Measurements from ENCODE around the gene SCNN1G. TPM values are rescaled to one million over a fixed set of nuclear protein-coding genes. Genes with fewer than 3 reads are reported as not detected.
"Not testable (repeated sequence)": the region's sequence is repeated elsewhere in the genome, so short reads cannot be mapped to it uniquely, and the experiment has no call there.

SCNN1G gene
- total RNA-seq, 2 experiments from 2014 or later = not detected

GRCh38 chr16:23225109-23225508, 42.6 kb downstream of the SCNN1G start:
- Mint-ChIP-seq H3K27ac (no peak overlapping the region), H3K27me3 (peaks cover 9% of the 10 kb centered on the region), H3K4me1 (no peaks in the 10 kb centered on the region), H3K9me3 (no peaks in the 10 kb centered on the region), H3K4me3 (no peak overlapping the region), H3K36me3 (ENCODE audit: low read depth) (no peaks in the 10 kb centered on the region)
- CTCF ChIA-PET = no interaction called here
- POLR2A ChIA-PET = no interaction called here
- DNase-seq = no peak

GRCh38 chr16:23225634-23226033, 43.1 kb downstream of the SCNN1G start:
- no peak for DNase-seq
- H3K27ac Mint-ChIP-seq = no peak overlapping the region
- H3K36me3 Mint-ChIP-seq (ENCODE audit: low read depth) = no peaks in the 10 kb centered on the region
- H3K27me3 Mint-ChIP-seq = peaks cover 9% of the 10 kb centered on the region
- CTCF ChIA-PET = no interaction called here
- no peaks in the 10 kb centered on the region for H3K4me1 Mint-ChIP-seq
- H3K4me3 Mint-ChIP-seq = no peak overlapping the region
- no peaks in the 10 kb centered on the region for H3K9me3 Mint-ChIP-seq
- POLR2A ChIA-PET = no interaction called here

GRCh38 chr16:23227529-23227928, 45.0 kb downstream of the SCNN1G start:
- no peaks in the 10 kb centered on the region for H3K36me3 Mint-ChIP-seq (ENCODE audit: low read depth)
- ChIA-PET CTCF (no interaction called here), POLR2A (no interaction called here)

GRCh38 chr16:23229714-23230113, 47.2 kb downstream of the SCNN1G start:
- peaks cover 7% of the 10 kb centered on the region for H3K27me3 Mint-ChIP-seq
- DNase-seq = no peak
- POLR2A ChIA-PET = no interaction called here
- no peaks in the 10 kb centered on the region for H3K9me3 Mint-ChIP-seq
- CTCF ChIA-PET = interaction anchor here (0.6 kb wide), 1 partner anchor 1143 kb away, joined by 3 read pairs; no protein-coding TSS in a partner anchor
- no peaks in the 10 kb centered on the region for H3K4me1 Mint-ChIP-seq
- H3K36me3 Mint-ChIP-seq (ENCODE audit: low read depth) = no peaks in the 10 kb centered on the region
- H3K4me3 Mint-ChIP-seq = no peak overlapping the region
- no peak overlapping the region for H3K27ac Mint-ChIP-seq

More at GRCh38 chr16:23227529-23227928, 45.0 kb downstream of the SCNN1G start:
- Mint-ChIP-seq H3K9me3 (no peaks in the 10 kb centered on the region), H3K4me1 (no peaks in the 10 kb centered on the region), H3K4me3 (no peak overlapping the region), H3K27ac (no peak overlapping the region), H3K27me3 (peaks cover 7% of the 10 kb centered on the region)
- no peak for DNase-seq

- ChIA-PET CTCF (no interaction called here), POLR2A (no interaction called here)
- no peak for DNase-seq
- Mint-ChIP-seq H3K36me3 (ENCODE audit: low read depth) (no peaks in the 10 kb centered on the region), H3K4me1 (no peaks in the 10 kb centered on the region), H3K9me3 (no peaks in the 10 kb centered on the region), H3K27me3 (peaks cover 4% of the 10 kb centered on the region), H3K27ac (no peak overlapping the region), H3K4me3 (no peak overlapping the region)
These were observed 50.3 kb downstream of the SCNN1G start for GRCh38 chr16:23232806-23233205.

- Mint-ChIP-seq H3K4me3 (no peak overlapping the region), H3K4me1 (no peaks in the 10 kb centered on the region), H3K36me3 (ENCODE audit: low read depth) (no peaks in the 10 kb centered on the region), H3K9me3 (no peaks in the 10 kb centered on the region), H3K27me3 (peaks cover 4% of the 10 kb centered on the region), H3K27ac (no peak overlapping the region)
- CTCF ChIA-PET = no interaction called here
- no peak for DNase-seq
- POLR2A ChIA-PET = no interaction called here
These were observed 52.6 kb downstream of the SCNN1G start for GRCh38 chr16:23235176-23235575.

- POLR2A ChIA-PET = no interaction called here
- Mint-ChIP-seq H3K4me1 (no peaks in the 10 kb centered on the region), H3K9me3 (no peaks in the 10 kb centered on the region), H3K27me3 (peaks cover 4% of the 10 kb centered on the region), H3K36me3 (ENCODE audit: low read depth) (no peaks in the 10 kb centered on the region), H3K27ac (no peak overlapping the region), H3K4me3 (no peak overlapping the region)
- CTCF ChIA-PET = no interaction called here
- DNase-seq = no peak
These were observed 54.4 kb downstream of the SCNN1G start for GRCh38 chr16:23236983-23237382.

GRCh38 chr16:23240994-23241393, 58.4 kb downstream of the SCNN1G start:
- POLR2A ChIA-PET = no interaction called here
- no peaks in the 10 kb centered on the region for H3K9me3 Mint-ChIP-seq
- no peak overlapping the region for H3K4me3 Mint-ChIP-seq
- no peaks in the 10 kb centered on the region for H3K4me1 Mint-ChIP-seq
- CTCF ChIA-PET = no interaction called here
- no peak for DNase-seq
- H3K36me3 Mint-ChIP-seq (ENCODE audit: low read depth) = no peaks in the 10 kb centered on the region
- H3K27me3 Mint-ChIP-seq = peaks cover 7% of the 10 kb centered on the region
- no peak overlapping the region for H3K27ac Mint-ChIP-seq

GRCh38 chr16:23244122-23244521, 61.6 kb downstream of the SCNN1G start:
- Mint-ChIP-seq H3K9me3 (no peaks in the 10 kb centered on the region), H3K36me3 (ENCODE audit: low read depth) (no peaks in the 10 kb centered on the region), H3K4me1 (no peaks in the 10 kb centered on the region), H3K27ac (no peak overlapping the region), H3K4me3 (no peak overlapping the region), H3K27me3 (peaks cover 5% of the 10 kb centered on the region)
- CTCF ChIA-PET = no interaction called here
- POLR2A ChIA-PET = interaction anchor here (0.6 kb wide), 1 partner anchor 78 kb away, joined by 3 read pairs; no protein-coding TSS in a partner anchor
- DNase-seq = no peak

- Mint-ChIP-seq H3K4me3 (no peak overlapping the region), H3K36me3 (ENCODE audit: low read depth) (no peaks in the 10 kb centered on the region), H3K27ac (no peak overlapping the region), H3K4me1 (no peaks in the 10 kb centered on the region), H3K9me3 (no peaks in the 10 kb centered on the region), H3K27me3 (peaks cover 5% of the 10 kb centered on the region)
- no peak for DNase-seq
- POLR2A ChIA-PET = no interaction called here
- CTCF ChIA-PET = no interaction called here
These were observed 62.7 kb downstream of the SCNN1G start for GRCh38 chr16:23245268-23245667.

- CTCF ChIA-PET = no interaction called here
- DNase-seq = no peak
- no peak overlapping the region for H3K4me3 Mint-ChIP-seq
- H3K27me3 Mint-ChIP-seq = peaks cover under 1% of the 10 kb centered on the region
- H3K36me3 Mint-ChIP-seq (ENCODE audit: low read depth) = no peaks in the 10 kb centered on the region
- no peaks in the 10 kb centered on the region for H3K4me1 Mint-ChIP-seq
- H3K9me3 Mint-ChIP-seq = no peaks in the 10 kb centered on the region
- POLR2A ChIA-PET = no interaction called here
- no peak overlapping the region for H3K27ac Mint-ChIP-seq
These were observed 66.0 kb downstream of the SCNN1G start for GRCh38 chr16:23248261-23249194.

- ChIA-PET CTCF (no interaction called here), POLR2A (no interaction called here)
- no peaks in the 10 kb centered on the region for H3K27me3 Mint-ChIP-seq
These were observed 67.3 kb downstream of the SCNN1G start for GRCh38 chr16:23249830-23250229.

GRCh38 chr16:23252310-23252709, 69.8 kb downstream of the SCNN1G start:
- DNase-seq = no peak
- no peaks in the 10 kb centered on the region for H3K9me3 Mint-ChIP-seq
- no peaks in the 10 kb centered on the region for H3K4me1 Mint-ChIP-seq
- H3K27me3 Mint-ChIP-seq = peaks cover 5% of the 10 kb centered on the region
- H3K36me3 Mint-ChIP-seq (ENCODE audit: low read depth) = no peaks in the 10 kb centered on the region
- H3K27ac Mint-ChIP-seq = no peak overlapping the region
- ChIA-PET CTCF (no interaction called here), POLR2A (no interaction called here)
- H3K4me3 Mint-ChIP-seq = no peak overlapping the region

More at GRCh38 chr16:23249830-23250229, 67.3 kb downstream of the SCNN1G start:
- Mint-ChIP-seq H3K36me3 (ENCODE audit: low read depth) (no peaks in the 10 kb centered on the region), H3K27ac (no peak overlapping the region), H3K4me3 (no peak overlapping the region), H3K4me1 (no peaks in the 10 kb centered on the region), H3K9me3 (no peaks in the 10 kb centered on the region)
- DNase-seq = no peak

- H3K36me3 Mint-ChIP-seq (ENCODE audit: low read depth); H3K27ac Mint-ChIP-seq; H3K27me3 Mint-ChIP-seq; POLR2A ChIA-PET; DNase-seq; CTCF ChIA-PET; H3K4me1 Mint-ChIP-seq; H3K9me3 Mint-ChIP-seq; H3K4me3 Mint-ChIP-seq: not testable (repeated sequence)
These were observed 71.1 kb downstream of the SCNN1G start for GRCh38 chr16:23253650-23254049.
